Raji (cell line): ENCODE results near the gene GABRA5.

Source experiments
- POLR2A ChIP-seq: IDR thresholded peaks from 2 replicates; pipeline ENCODE4 v1.6.1; 2011; ENCODE audit warnings: low read depth, low read length, control low read depth; ENCODE audit not compliant: insufficient read depth

The GABRA5 gene

DNA sequence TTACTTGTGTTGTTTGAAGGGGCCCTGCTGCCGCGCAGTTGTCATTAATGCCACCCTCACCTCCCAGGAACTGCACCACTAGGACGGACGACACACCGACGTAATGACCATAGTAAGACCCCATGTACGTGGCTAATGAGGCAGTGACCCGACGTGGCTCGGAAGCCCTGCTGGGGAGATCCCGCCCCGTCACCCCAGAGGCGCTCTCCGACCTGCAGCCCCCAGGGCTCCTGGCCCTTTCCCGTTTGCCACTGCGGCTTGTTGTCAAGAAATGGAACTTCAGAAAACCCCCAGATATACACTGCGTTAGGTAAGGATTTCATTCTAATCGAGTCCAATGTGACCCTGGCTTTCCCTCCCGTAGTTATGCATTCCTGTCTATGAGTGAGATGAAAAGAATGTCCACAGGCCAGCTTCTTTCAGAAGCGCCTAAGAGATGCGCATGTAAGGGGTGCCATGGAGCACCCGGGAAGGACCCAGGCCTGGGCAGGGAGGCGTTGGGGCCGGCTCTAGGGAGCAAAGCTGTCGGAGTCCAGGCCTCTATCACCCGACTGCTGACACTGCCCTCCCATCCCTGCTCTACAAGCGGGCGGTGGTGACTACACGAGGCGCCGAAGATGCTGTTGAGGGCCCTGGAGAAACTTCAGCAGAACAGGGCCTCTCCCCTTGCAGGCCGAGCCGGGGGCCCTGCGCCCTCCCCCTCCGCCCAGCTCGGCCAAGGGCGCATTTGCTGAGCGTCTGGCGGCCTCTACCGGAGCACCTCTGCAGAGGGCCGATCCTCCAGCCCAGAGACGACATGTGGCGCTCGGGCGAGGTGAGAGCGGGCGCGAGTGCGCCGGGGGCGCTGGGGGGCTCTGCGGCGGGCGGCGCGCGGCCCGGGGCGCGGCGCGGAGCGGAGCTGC lies at the start of gene GABRA5:
Gene GABRA5 (plus strand): TSS at position 765 of the 902 bp plus-strand sequence. CDS start 2,187 bp downstream, outside the sequence.
- no peak for TF ChIP-seq POLR2A

DNA sequence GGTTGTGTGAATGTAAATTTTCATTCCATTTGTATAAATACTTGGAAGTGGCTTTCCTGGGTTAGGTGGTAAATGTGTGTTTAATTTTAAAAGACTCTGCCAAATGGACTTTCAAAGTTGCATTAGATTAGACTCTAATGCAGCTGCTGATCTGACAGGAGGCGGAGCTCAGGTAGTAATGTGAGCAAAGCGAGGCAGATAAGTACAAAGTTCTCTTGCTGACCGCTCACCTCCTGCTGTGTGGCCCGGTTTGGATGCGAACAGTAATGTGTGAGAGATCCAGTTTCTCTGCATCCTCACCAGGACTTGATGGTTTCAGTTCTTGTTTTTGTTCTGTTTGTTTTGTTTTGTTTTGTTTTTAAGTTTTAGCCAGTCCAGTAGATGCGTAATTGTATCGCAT lies 34.9 kb upstream of the GABRA5 start:
- TF ChIP-seq POLR2A, result no peak

DNA sequence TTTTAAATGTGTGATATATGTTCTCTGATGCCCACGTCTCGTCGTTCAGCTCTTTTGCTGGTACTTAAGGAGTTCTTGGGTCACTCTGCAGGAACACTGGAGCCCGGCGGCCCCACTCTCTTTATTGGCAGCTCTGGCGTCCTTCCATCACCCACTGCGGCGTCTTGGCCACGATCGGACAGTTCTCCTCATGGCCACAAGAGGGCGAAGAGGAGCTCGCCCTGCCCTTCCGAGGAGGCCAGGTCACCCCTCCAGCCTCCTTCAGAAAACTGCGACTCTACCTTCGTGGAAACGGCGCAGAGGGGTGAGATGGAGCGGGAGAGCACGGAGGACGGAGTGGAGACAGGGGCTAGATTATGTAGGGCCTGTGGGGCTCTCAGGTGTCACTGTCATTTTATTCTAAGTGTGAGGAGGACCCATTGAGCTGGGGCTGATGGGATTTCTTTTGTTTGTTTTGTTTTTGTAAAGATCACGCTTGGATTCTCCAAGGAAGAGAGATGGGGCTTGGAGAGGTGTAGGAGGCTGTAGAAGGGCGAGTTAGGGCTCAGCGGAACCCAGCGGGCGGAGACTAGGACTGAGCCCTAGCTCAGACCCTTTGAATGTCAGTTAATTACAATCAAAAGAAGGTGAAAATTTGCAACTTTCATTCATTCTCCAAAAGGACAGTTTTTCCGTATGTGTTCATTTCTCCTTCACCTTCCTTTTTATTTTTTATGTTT lies 28.0 kb upstream of the GABRA5 start:
- no peak for TF ChIP-seq POLR2A

DNA sequence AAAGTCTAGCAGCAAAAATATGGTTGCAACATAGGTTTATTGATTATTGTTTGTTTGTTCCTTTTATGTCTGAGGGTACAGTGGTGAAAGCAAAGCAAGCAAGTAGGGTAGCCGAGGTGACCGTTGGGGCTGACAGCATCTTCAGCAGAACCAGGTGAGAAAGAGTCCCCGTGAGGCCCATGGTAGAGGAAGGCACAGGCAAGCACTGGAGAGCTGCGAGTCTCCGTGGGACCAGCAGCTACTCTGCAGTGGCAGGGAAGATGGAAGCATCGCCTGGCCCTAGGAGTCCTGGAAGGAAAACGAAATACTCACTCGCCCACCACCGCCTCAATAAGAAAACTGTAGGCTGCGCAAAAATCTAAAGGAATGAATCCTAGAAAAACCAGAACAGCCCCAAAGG lies 25.3 kb upstream of the GABRA5 start:
- TF ChIP-seq POLR2A, result no peak

DNA sequence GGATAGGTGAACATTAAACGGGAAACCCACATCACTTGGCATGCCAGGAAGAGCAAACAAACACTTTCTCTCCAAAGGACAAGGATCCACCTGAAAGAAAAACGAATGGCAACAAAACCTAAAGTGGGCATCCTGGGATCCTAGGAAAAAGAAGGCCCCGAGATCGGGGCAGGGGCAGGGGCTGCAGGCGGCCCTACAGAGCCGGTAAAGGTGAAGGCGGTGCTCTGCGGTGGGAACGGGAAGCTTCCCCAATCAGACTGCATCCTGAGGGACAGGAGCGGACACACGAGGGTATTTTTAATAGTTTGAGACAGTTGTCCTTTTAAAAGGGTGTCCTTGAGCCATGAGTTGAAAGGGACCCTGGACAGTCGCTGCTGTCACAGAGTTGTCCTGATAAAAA lies 24.9 kb upstream of the GABRA5 start:
- no peak for TF ChIP-seq POLR2A

DNA sequence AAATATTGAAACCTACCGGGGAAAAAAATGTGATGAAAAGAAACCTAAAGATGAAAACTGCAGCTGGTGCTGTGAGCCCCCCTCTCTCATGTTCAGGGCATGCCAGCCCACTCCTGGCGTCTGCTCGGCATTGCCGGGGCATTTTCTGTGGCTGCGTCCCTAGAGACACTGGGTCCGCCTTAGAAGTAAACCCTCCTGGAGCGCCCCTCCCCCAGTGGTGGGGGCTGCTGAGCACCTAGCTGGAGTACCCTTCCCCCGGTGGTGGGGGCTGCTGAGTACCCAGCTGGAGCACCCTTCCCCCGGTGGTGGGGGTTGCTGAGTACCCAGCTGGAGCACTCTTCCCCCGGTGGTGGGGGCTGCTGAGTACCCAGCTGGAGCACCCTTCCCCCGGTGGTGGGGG lies 24.5 kb upstream of the GABRA5 start:
- TF ChIP-seq POLR2A, result no peak

DNA sequence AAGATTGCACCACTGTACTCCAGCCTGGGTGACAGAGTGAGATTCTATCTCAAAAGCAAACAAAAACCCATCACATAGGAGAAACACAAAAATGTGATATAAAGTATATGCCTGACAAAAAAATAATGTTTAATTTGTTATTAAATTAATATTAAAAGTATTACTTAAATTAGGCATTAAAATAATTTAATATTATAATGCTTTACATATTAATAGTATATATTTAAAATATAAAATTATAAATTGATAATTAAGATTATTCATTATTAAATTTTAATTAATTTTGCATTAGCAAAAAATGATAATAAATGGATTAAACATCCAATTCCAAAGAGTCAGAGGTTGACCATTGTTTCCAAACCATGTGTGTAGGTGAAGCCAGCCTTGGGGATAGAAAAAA lies 22.0 kb upstream of the GABRA5 start:
- TF ChIP-seq POLR2A, result no peak

DNA sequence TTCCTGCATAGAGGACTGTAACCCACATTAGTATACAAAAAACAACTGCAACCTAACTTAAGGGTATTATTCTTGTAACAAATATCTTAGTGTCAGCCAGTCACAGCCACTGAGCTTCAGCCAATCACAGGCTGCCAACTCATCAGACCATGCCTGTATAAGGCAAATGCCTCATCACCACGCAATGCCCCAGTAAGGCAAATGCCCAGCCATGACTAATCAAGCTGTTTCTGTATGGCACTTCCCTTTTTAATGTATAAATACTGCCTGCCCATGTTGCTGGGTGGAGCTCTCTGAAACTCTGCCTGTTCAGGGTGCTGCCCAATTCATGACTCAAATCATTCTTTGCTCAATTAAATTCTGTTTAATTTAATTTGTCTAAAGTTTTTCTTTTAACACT lies 18.4 kb upstream of the GABRA5 start:
- TF ChIP-seq POLR2A, result no peak

DNA sequence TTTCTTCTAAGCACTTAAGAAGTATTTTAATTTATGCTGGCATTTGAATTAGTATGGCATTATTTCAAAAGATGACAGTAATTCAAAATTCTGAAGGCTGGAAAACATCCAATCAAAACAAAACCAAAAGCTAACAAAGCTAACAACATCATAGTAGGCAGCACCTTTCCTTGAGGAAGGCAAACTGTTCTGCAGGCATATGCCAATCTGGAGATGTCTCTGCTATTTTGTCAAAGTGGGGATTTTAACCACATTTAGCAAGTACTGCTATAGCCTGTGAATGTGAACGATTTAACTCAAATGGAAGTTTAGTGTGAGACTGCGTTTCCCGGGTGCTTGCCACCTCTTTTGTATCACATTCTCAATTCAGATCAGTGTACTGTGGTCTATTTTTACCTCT lies 16.7 kb upstream of the GABRA5 start:
- TF ChIP-seq POLR2A, result no peak

DNA sequence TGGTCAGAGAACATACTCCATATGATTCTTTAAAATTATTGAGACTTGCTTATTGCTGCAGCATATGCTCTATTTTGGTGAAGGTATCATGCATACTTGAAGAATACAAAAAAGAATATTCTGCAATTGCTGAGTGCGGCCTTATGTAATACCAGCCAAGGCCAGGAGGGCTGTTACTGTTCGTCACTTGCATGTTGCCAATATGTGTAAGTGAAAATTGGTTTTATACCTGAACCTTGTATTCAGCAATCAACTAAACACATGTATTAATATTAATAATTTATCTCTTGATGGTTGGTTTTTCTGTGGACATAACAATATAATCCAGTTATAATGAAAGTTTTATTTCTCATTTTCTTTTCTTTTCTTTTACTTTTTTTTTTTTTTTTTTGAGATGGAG lies 13.9 kb upstream of the GABRA5 start:
- no peak for TF ChIP-seq POLR2A

DNA sequence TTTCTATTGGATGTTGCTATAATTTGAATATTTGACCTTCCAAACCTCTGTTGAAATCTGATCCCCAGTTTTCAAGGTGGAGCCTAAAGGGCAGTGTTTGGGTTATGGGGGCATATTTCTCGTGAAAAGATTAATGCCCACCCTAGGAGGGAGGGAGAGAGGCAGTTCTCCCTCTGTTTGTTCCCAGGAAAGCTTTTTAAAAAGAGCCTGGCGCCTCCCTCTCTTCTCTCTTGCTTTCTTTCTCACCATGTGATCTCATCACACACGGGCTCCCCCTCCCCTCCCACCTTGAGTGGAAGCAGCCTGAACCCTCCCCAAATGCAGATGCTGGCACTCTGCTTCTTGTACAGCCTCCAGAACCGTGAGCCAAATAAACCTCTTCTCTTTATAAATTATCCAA lies 12.4 kb upstream of the GABRA5 start:
- no peak for TF ChIP-seq POLR2A

DNA sequence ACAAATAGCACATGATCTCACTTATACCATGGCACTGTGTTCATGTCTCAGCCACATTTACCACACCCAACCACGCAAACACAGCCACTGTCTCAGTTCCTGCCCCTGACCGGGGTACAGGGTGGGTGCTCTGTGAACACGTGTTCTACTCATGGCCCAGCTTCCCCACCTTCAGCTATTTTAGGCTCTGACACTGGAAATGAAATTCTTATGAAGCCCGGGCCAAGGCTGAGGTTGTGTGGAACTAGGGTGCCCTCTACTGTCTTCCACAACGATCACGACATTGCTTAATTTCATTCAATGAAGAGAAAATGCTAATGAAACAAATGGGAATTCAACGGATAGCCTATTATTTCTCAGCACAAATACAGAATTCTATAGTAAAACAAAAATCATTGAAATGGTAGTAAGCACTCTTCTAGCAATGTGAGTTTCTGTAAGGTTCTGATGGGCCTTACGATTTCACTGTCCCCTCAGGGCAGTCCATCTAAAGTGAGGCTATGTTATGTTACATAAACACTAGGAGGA lies 2.1 kb upstream of the GABRA5 start:
- TF ChIP-seq POLR2A, result no peak

DNA sequence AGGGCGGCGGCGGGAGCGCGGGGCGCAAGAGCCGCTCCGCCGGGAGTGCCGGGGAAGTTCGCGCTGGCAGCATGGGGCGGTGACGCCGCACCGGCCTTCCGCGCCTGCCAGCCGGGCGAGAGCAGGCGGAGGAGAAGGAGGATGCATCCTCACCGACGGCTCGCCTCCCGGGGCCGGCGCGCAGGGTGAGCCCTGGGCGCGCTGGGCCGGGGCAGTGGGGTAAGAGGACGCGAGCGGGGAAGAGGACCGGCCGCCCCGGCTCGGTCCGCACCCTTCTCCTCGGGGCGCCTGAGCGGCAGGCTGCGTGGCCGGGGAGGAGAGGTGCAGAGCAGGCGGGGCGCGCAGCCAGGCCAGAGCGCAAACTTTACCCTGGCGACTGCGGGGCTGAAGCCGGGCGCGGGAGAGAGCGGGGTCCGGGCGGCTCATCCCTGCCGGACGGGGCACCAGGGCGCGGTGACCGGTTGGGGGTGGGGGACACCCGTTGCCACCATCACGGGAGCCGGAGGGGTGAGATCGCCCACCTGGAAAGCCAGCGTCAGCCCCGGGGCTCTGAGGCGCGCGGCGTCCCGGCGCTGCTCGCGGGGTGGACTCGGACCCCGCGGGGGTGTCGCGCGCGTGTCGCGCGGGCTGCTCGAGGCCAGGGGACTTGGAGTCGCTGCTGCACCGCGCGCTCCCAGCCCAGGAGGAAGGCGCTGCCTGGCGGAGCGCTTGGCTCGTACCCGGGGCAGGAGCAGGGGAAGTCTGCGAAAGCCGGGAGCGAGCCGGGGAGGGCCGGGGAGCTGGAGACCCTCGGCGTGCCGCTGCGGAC lies 542 bp downstream of the GABRA5 start:
- no peak for TF ChIP-seq POLR2A

DNA sequence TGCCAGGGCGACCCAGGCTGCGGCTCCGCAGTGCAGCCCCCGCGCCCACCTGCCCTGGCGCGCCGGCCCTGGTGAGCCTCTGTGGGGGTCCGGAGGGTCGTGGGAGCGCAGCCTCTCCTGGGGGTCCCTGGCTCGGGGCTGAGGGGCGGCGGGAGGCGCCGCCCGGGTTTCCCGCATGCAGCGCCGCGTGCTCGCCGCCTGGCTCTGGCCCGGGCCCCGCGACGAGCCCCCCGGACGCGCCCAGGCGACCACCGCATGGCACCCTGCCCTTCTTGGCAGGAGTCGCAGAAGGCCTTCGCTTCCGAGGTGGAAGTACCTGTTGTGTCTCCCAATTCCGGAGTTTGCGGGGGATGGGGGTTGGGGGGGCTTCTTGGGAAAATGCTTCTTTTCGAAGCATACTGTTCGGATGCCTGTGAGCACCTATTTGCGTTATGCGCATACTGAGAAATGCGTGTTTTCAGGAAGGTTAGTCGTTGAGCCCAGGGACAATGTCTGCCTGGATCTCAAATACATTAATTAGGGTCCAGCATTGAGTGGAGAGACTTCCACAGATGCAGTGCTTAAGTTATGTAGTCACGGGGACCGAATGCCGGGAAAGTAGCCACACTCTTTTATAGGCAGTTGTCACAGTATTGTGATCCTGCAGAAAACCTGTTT lies 1.3 kb downstream of the GABRA5 start:
- no peak for TF ChIP-seq POLR2A

DNA sequence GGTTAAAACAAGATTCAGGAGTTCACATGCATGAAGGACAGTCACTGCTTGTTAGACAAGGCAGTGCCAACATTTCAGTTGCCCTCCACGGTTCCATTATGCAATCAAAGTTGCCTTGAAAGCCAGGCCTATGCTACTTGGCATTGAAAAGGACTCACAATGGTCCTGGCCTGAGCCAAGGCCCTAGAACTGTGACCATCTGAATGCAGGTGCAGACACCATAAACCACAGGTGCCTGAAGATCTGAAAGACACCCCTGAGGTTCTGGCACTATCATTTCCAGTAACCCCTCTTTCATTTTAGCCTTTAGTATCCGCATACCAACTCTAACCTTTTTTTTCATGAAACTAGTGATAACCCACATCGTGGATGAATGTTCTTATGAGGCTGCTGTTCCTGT lies 2.8 kb downstream of the GABRA5 start:
- TF ChIP-seq POLR2A, result no peak
